WTC11 (cell line): Measurements from ENCODE around the gene C1orf198. TPM values are rescaled to one million over a fixed set of nuclear protein-coding genes. Genes with fewer than 3 reads are reported as not detected.

Experiments used
- ATAC-seq: fragments of 200-7000 bp; cut with Tn5 transposase; 2 replicates; pipeline ENCODE4 v1.10.0; 2021; ENCODE audit warnings: mild to moderate bottlenecking, moderate library complexity
- CTCF ChIA-PET: fragments of 300-600 bp; sonication (Branson Sonifier 250); formaldehyde crosslinking; loops from one replicate; lab custom pipeline; 2021; ENCODE audit warnings: antibody characterized with exemption; lab: Charles Lee
- POLR2A ChIA-PET: fragments of 350-600 bp; sonication (Branson Sonifier 250); formaldehyde crosslinking; loops from one replicate; lab custom pipeline; 2021; ENCODE audit warnings: antibody characterized with exemption; lab: Charles Lee
- DNase-seq: peaks from one replicate; pipeline ENCODE4 v3.0.0; 2021; ENCODE audit warnings: low spot score
- H3K27ac Mint-ChIP-seq: 2 replicates; pipeline ENCODE4 v1.8.0; 2021; ENCODE audit warnings: mixed read lengths
- H3K27me3 Mint-ChIP-seq: 2 replicates; pipeline ENCODE4 v1.8.0; 2021; ENCODE audit warnings: low read depth, mild to moderate bottlenecking, moderate library complexity, mixed read lengths
- H3K36me3 Mint-ChIP-seq: 2 replicates; pipeline ENCODE4 v1.8.0; 2021; ENCODE audit warnings: mixed read lengths
- H3K4me1 Mint-ChIP-seq: 2 replicates; pipeline ENCODE4 v1.8.0; 2022; ENCODE audit warnings: mixed read lengths
- H3K4me3 Mint-ChIP-seq: 2 replicates; pipeline ENCODE4 v1.8.0; 2021; ENCODE audit warnings: mild to moderate bottlenecking, moderate library complexity, mixed read lengths
- H3K9me3 Mint-ChIP-seq: 2 replicates; pipeline ENCODE4 v1.8.0; 2021; ENCODE audit warnings: mixed read lengths
- ATF1 ChIP-seq: sonication (generic); formaldehyde crosslinking; IDR thresholded peaks from 2 replicates; pipeline ENCODE4 v1.8.1; 2023; ENCODE audit warnings: mild to moderate bottlenecking, moderate library complexity, missing genetic modification reagents
- ATF6 ChIP-seq: sonication (generic); formaldehyde crosslinking; IDR thresholded peaks from 2 replicates; pipeline ENCODE4 v1.8.1; 2023; ENCODE audit warnings: mild to moderate bottlenecking, missing genetic modification reagents
- CDX4 ChIP-seq: fragments of 250-450 bp; sonication (Bioruptor Pico); IDR thresholded peaks from 2 replicates; pipeline ENCODE4 v1.9.0; 2021; ENCODE audit warnings: moderate library complexity, mild to moderate bottlenecking, inconsistent platforms, borderline replicate concordance
- E2F1 ChIP-seq: sonication (generic); formaldehyde crosslinking; IDR thresholded peaks from 2 replicates; pipeline ENCODE4 v1.8.0; 2022; ENCODE audit warnings: mild to moderate bottlenecking, missing genetic modification reagents
- FOXK1 ChIP-seq: sonication (generic); formaldehyde crosslinking; IDR thresholded peaks from 2 replicates; pipeline ENCODE4 v1.8.0; 2022; ENCODE audit warnings: mild to moderate bottlenecking, moderate library complexity, missing genetic modification reagents
- FOXP4 ChIP-seq: sonication (generic); formaldehyde crosslinking; IDR thresholded peaks from 2 replicates; pipeline ENCODE4 v1.8.0; 2022; ENCODE audit warnings: mild to moderate bottlenecking, missing genetic modification reagents
- GTF2I ChIP-seq: fragments of 250-450 bp; sonication (Bioruptor Pico); conservative IDR thresholded peaks from 2 replicates; pipeline ENCODE4 v1.4.0; 2021; ENCODE audit warnings: mild to moderate bottlenecking
- HMGA2 ChIP-seq: fragments of 250-450 bp; sonication (Bioruptor Pico); IDR thresholded peaks from 2 replicates; pipeline ENCODE4 v1.4.0; 2021; ENCODE audit warnings: mild to moderate bottlenecking, moderate library complexity
- JAZF1 ChIP-seq: fragments of 250-450 bp; sonication (Bioruptor Pico); IDR thresholded peaks from 2 replicates; pipeline ENCODE4 v1.9.0; 2021; ENCODE audit warnings: moderate library complexity, mild to moderate bottlenecking, inconsistent platforms
- NFYB ChIP-seq: sonication (generic); formaldehyde crosslinking; conservative IDR thresholded peaks from 2 replicates; pipeline ENCODE4 v1.8.0; 2022; ENCODE audit warnings: low read depth, missing genetic modification reagents
- NR1H2 ChIP-seq: sonication (generic); formaldehyde crosslinking; IDR thresholded peaks from 2 replicates; pipeline ENCODE4 v1.9.0; 2021; ENCODE audit warnings: mild to moderate bottlenecking, moderate library complexity, missing genetic modification reagents
- NR3C1 ChIP-seq: sonication (generic); formaldehyde crosslinking; conservative IDR thresholded peaks from 2 replicates; pipeline ENCODE4 v1.8.1; 2023; ENCODE audit warnings: low read depth, mild to moderate bottlenecking, missing genetic modification reagents
- PREB ChIP-seq: sonication (generic); formaldehyde crosslinking; IDR thresholded peaks from 2 replicates; pipeline ENCODE4 v1.8.1; 2022; ENCODE audit warnings: mild to moderate bottlenecking, missing genetic modification reagents, moderate library complexity, borderline replicate concordance
- PRRX2 ChIP-seq: fragments of 250-450 bp; sonication (Bioruptor Pico); IDR thresholded peaks from 2 replicates; pipeline ENCODE4 v1.8.0; 2021; ENCODE audit warnings: mild to moderate bottlenecking
- USF1 ChIP-seq: sonication (generic); formaldehyde crosslinking; IDR thresholded peaks from 2 replicates; pipeline ENCODE4 v1.8.0; 2022; ENCODE audit warnings: mild to moderate bottlenecking, missing genetic modification reagents
- ZBTB21 ChIP-seq: sonication (generic); formaldehyde crosslinking; IDR thresholded peaks from 2 replicates; pipeline ENCODE4 v1.8.1; 2023; ENCODE audit warnings: mild to moderate bottlenecking, missing genetic modification reagents, borderline replicate concordance
- ZNF263 ChIP-seq: sonication (generic); formaldehyde crosslinking; IDR thresholded peaks from 2 replicates; pipeline ENCODE4 v1.8.1; 2022; ENCODE audit warnings: low read depth, mild to moderate bottlenecking, moderate library complexity, missing genetic modification reagents
- ZNF281 ChIP-seq: sonication (generic); formaldehyde crosslinking; IDR thresholded peaks from 2 replicates; pipeline ENCODE4 v1.8.0; 2023; ENCODE audit warnings: mild to moderate bottlenecking, missing genetic modification reagents
- ZNF423 ChIP-seq: fragments of 250-450 bp; sonication (Bioruptor Pico); IDR thresholded peaks from 2 replicates; pipeline ENCODE4 v2.1.2; 2022; ENCODE audit warnings: mild to moderate bottlenecking, moderate library complexity
- total RNA-seq: library from RNA; stranded (reverse); gene quantifications from 3 replicates; pipeline ENCODE4 v1.2.3, GENCODE V29; 2021

C1orf198 gene
- total RNA-seq, 1 experiment from 2014 or later = 26.9 TPM

- Mint-ChIP-seq H3K4me1 (peaks cover 34% of the 10 kb centered on the region), H3K36me3 (peaks cover 18% of the 10 kb centered on the region), H3K27ac (no peak overlapping the region), H3K9me3 (no peaks in the 10 kb centered on the region; the same call in 1 of the 2 replicates), H3K4me3 (no peak overlapping the region), H3K27me3 (no peaks in the 10 kb centered on the region)
- DNase-seq = no peak
- TF ChIP-seq ZNF423 (CRISPR knock-in tag) (no peak), NFYB (CRISPR knock-in tag) (no peak), E2F1 (CRISPR knock-in tag) (no peak), NR1H2 (CRISPR knock-in tag) (no peak), PREB (CRISPR knock-in tag) (no peak), GTF2I (CRISPR knock-in tag) (no peak), ATF1 (CRISPR knock-in tag) (no peak), ZBTB21 (CRISPR knock-in tag) (no peak), ZNF281 (CRISPR knock-in tag) (no peak), PRRX2 (CRISPR knock-in tag) (no peak), CDX4 (CRISPR knock-in tag) (no peak), FOXP4 (CRISPR knock-in tag) (no peak), HMGA2 (no peak)
- ChIA-PET POLR2A (no interaction called here), CTCF (interaction anchor here (0.9 kb wide), 2 partner anchors 10 to 19 kb away, joined by 3 read pairs; no protein-coding TSS in a partner anchor)
- no peak for ATAC-seq
Measured at GRCh38 chr1:230858918-230859729, 9.2 kb downstream of the C1orf198 start.

- no peaks in the 10 kb centered on the region for H3K27me3 Mint-ChIP-seq
- H3K4me1 Mint-ChIP-seq = peaks cover 29% of the 10 kb centered on the region
- ATAC-seq (no peak), DNase-seq (no peak)
- peaks cover 3% of the 10 kb centered on the region; the same call in 1 of the 2 replicates for H3K9me3 Mint-ChIP-seq
- POLR2A ChIA-PET = no interaction called here
- H3K27ac Mint-ChIP-seq = no peak overlapping the region
- H3K4me3 Mint-ChIP-seq = no peak overlapping the region
- H3K36me3 Mint-ChIP-seq = peaks cover 26% of the 10 kb centered on the region
- CTCF ChIA-PET = interaction anchor here (0.9 kb wide), 2 partner anchors 11 to 18 kb away, joined by 3 read pairs; no protein-coding TSS in a partner anchor
- no peak for TF ChIP-seq FOXK1 (CRISPR knock-in tag)
- no peak for TF ChIP-seq PREB (CRISPR knock-in tag)
- TF ChIP-seq JAZF1 (CRISPR knock-in tag) = no peak
- TF ChIP-seq ATF6 (CRISPR knock-in tag) = no peak
- no peak for TF ChIP-seq USF1 (CRISPR knock-in tag)
- no peak for TF ChIP-seq NR3C1 (CRISPR knock-in tag)
- no peak for TF ChIP-seq ZNF263 (CRISPR knock-in tag)
Measured at GRCh38 chr1:230858236-230858820, 10.0 kb downstream of the C1orf198 start.
